Epithelial cell of prostate (primary cell): ENCODE data around the gene SYT2.

Source experiments
- DNase-seq: peaks from one replicate; pipeline ENCODE4 v3.0.0-alpha.2; 2011; ENCODE audit warnings: low read depth, low spot score
- H3K27ac ChIP-seq: fragments of 450-650 bp; 2 replicates; pipeline ENCODE4 v1.5.1; 2017; ENCODE audit warnings: mild to moderate bottlenecking

The SYT2 gene

GRCh38 chr1:202580619-202581018 is 129.6 kb downstream of the SYT2 start:
- no peak overlapping the region for H3K27ac ChIP-seq
- DNase-seq: no peak

- no peak for DNase-seq
- no peak overlapping the region for H3K27ac ChIP-seq
These were observed 130.4 kb downstream of the SYT2 start for GRCh38 chr1:202579806-202580205.

- peak overlapping the region; percentile 73 for H3K27ac ChIP-seq
These were observed 131.7 kb downstream of the SYT2 start for GRCh38 chr1:202578565-202578964.

DNA sequence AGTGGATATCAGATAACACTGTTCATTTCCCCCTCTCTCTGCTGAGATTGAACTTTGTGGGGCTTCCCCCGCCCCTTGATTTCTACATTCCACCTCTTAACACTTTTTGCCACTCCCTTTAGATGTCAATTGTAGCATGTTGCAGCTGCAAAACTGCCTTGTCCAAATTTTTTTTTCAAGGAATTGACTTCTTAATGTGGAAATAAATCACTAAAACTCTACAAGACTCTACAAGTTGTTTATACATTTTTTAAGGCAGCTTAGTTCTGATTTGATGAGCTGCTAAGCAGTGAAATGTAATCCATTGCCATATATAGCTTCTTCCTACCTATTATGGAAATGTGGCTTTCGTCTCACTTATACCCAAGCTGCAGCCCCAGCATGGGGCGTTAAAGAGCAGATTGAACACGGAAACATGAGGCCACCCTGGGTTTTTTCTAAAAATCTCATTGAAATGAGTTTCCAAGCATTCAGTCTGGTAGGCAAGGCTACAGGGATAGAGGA is 132.2 kb downstream of the SYT2 start:
- DNase-seq: no peak
- peak overlapping the region; percentile 73 for H3K27ac ChIP-seq

More at GRCh38 chr1:202578565-202578964, 131.7 kb downstream of the SYT2 start:
- DNase-seq: no peak

GRCh38 chr1:202577381-202577780 is 132.9 kb downstream of the SYT2 start:
- peak overlapping the region; percentile 73 for H3K27ac ChIP-seq
- DNase-seq: no peak

- no peak for DNase-seq
- H3K27ac ChIP-seq: peak overlapping the region; percentile 73
These were observed 133.4 kb downstream of the SYT2 start for GRCh38 chr1:202576816-202577215.

DNA sequence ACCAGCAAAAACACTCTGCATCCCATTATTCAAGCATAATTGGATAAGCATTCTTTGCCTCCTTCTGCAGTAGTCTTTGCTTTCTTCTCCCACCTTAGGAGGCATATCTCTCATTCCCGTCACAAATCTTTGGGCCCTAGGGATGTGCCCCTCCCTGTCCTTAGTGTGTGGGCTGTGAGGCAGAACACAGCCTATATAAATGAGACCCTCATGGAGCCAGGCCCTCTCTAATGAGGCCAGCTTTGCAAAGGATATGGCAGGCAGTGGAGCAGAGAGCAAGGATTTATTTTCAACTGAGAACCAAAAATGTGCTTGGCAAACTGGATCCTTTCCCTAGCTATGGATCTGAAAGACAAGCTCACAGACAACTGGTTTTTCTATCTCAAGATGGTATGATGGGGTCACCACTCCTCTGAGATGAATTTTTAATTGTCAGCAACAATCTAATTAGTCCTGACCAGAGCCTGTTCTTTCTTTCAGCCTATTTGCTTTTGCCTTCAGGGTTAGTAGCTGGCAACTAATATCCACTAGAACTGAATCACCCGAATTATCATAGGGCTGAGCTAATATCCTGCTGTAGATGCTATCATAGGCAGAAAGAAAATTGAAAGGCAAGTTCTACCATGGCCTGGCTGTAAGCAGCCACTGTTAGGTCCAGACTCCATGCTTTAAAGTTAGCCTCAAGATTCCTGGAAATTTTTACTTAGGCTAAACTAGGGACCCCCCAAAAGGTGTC is 134.2 kb downstream of the SYT2 start:
- peak overlapping the region; percentile 73 for H3K27ac ChIP-seq
- DNase-seq: no peak

- no peak for DNase-seq
- H3K27ac ChIP-seq: no peak overlapping the region
These were observed 137.4 kb downstream of the SYT2 start for GRCh38 chr1:202572867-202573266.

GRCh38 chr1:202571719-202572339 is 138.4 kb downstream of the SYT2 start:
- no peak for DNase-seq
- no peak overlapping the region for H3K27ac ChIP-seq

DNA sequence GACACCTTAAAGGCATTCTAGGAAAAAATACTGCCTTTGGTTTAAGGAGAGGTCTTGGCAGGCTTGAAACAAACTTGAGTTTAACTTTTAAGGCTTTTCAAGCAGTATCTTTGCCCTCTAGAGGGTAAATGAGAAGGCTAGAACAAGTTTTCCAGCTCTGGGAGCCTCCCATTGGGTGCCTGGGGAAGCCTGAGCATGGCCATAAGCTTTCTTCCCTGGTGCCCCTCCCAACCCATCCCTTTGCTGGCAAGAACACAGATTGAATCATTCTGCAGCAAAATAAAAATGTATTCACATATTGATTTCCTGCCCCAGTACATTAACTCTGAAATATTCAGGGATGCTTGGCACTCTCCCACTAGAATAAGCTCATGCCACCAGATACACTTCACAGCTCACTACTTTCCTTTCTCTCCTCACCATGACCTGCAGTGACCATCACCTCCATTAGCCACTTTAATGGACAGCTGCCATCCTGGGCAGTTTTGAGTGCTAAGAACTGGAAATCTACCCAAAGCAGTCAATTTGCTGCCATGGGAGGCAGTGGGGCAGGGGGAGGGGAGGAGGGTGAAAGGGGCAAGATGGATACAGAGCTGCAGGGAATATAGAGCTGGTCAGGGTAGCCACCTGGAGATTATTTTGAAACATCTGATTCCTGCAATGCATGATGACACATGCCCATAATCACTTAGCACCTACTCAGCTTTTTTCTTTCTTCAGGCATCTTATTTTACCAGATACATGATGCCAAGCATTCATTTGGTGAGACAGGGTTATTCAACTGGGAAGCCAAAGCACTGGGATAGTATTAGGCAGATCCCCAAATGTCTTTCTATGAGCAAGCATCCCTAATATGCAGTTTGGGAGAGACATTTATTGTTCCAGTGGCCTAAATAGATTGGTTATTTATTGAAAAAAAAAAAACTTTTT is 140.6 kb downstream of the SYT2 start:
- peak overlapping the region; percentile 29 for H3K27ac ChIP-seq
- DNase-seq: no peak

DNA sequence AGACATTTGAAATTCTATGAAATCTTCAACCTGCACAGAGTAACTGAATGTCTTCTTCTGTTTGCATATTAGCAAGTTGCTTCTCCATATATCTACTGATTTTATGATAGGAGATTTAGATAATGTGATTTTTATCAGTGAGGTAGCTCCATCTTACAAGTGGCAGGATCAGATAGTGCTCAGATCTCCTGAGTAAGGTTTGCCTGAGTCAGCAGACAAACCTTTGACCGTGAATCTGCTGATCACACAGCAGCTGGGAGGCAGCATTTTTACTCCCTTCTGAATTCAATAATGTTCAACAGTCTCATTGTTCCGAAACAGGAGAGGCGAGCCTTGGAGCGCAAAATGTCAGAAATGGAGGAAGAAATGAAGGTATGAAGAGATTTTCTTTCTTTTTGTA is 141.4 kb downstream of the SYT2 start:
- no peak for DNase-seq
- H3K27ac ChIP-seq: peak overlapping the region; percentile 29

DNA sequence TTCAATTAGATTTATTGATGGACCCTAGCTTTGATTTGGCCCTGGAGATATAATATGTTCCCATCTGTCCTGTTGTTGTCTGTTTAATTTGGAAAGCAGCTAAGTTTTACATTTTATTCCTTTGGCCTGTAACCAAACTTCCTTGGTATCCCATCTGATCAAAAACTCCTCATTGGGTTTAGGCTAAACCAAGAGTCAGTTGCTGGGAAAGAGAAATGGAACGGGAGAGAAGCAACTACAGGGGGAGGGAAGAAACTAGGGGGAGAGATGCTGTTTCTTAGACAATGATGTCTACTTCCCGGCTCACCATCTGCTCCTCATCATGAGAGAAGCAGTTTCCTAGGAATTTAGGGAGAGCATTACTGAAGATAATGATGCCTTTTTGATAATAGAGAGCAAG is 141.8 kb downstream of the SYT2 start:
- no peak for DNase-seq
- no peak overlapping the region for H3K27ac ChIP-seq

DNA sequence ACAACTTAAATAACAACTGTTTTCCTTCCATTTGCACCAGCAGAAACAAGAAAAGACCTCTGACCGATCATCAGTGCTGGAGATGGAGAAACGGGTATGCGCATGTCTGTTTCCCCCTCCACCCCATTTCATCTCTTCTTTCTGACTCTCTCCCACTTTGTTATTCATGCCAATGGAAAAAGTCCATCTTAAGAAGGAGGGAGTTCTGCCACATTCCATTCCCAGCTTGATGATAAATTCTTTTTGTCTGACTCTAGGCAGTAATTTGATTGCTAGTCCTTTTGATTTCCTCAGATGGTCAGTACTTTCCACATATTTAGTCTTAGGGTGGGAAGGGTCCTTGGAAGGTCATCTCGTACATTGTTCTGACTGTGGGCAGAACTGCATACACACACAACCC is 142.5 kb downstream of the SYT2 start:
- no peak overlapping the region for H3K27ac ChIP-seq
- DNase-seq: no peak

DNA sequence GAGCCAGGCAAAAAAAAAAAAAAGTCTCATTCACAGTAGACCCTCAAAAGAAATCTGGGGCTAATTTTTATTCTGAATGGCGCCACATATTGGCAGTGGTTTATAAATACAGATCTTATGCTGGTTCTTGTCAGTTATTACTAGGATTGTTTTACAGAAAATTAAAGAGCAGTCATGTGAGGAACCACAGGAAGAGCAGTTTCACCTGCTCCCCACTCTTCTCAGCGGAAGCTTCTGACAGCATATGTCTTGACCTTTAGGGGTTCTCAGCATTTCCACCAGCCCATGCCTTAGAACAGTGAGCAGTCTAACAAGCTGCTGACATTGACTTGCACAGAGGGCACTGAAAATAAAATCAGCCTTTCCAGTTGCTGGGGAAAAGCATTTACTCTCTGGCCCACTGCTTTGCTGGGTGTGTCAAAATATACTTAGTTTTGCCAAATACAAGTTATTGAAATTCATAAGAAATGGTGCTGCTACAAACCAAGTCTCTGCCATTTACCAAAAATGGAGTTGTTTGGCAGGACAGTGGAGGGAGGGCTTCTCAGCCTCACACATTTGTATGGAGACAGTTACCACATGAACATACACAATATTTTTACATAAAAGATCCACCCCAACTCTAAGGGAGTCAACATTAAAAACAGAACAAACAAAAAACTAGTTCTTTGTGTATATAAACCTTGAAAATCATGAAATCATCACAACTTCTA is 144.2 kb downstream of the SYT2 start:
- DNase-seq: no peak
- H3K27ac ChIP-seq: no peak overlapping the region

- H3K27ac ChIP-seq: no peak overlapping the region
- DNase-seq: no peak
These were observed 145.2 kb downstream of the SYT2 start for GRCh38 chr1:202564958-202565495.

DNA sequence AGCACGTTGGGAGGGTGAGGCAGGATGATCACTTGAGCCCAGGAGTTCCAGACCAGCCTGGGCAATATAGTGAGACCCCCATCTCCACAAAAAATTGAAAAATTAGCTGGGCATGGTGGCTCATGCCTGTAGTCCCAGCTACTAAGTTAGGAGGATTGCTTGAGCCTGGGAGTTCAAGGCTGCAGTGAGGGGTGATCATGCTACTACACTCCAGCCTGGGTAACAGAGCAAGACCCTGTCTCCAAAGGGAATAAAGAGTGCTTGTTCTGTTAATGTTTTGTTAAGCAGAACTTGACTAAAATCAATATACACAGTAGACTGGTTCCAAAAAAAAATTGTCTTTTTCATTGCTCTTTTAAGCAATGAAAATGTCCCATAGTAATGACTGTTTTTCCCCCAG is 146.4 kb downstream of the SYT2 start:
- DNase-seq: no peak
- no peak overlapping the region for H3K27ac ChIP-seq

- DNase-seq: no peak
- no peak overlapping the region for H3K27ac ChIP-seq
These were observed 147.7 kb downstream of the SYT2 start for GRCh38 chr1:202562444-202563060.

- no peak overlapping the region for H3K27ac ChIP-seq
- no peak for DNase-seq
These were observed 148.4 kb downstream of the SYT2 start for GRCh38 chr1:202561726-202562443.

DNA sequence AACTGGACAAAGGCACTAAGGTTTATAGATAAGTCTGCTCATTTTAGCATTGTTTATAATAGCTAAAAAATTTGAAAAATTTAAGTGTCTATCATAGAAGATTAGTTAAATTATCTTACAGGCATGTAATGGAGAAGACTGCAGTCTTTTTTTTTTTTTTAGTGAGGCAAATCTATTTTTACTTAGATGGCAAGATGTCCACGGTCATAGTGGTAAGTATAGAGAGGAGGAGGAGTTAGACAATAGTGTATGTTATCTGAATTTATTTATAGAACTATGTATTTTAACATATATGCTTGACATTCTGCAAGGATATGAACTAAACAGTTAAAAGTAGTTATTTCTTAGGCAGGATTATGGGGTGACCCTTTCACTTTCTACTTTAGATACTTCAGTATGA is 149.0 kb downstream of the SYT2 start:
- no peak for DNase-seq
- H3K27ac ChIP-seq: no peak overlapping the region
